Lung microvascular endothelial cell (primary cell): Measurements from ENCODE around the gene COL20A1. TPM values are rescaled to one million over a fixed set of nuclear protein-coding genes. Genes with fewer than 3 reads are reported as not detected.

Experiments
- DNase-seq, 2 donors: peaks; one replicate each; pipeline versions ENCODE4 v3.0.0 to v3.0.0-alpha.2; 2010; ENCODE audit warnings: low read depth in 2 of 2
- total RNA-seq: library from RNA; depleted of rRNA; stranded (reverse); fragments of >200 nt; gene quantifications from 2 replicates; pipeline ENCODE4 v1.2.1, GENCODE V29; 2014

COL20A1 gene
- total RNA-seq, 1 donor from 2014 or later: 0.20 TPM

- no peak for DNase-seq
These were observed 26.4 kb downstream of the COL20A1 start for GRCh38 chr20:63319164-63320040.

- no peak for DNase-seq
These were observed 27.1 kb downstream of the COL20A1 start for GRCh38 chr20:63320041-63320511.

- no peak for DNase-seq
These were observed 27.7 kb downstream of the COL20A1 start for GRCh38 chr20:63320616-63321147.

GRCh38 chr20:63321148-63321831 is 28.3 kb downstream of the COL20A1 start:
- peak in 1 of 2 donors; percentile 34 for DNase-seq

GRCh38 chr20:63322146-63322932 is 29.4 kb downstream of the COL20A1 start:
- no peak for DNase-seq

GRCh38 chr20:63322933-63323273 is 29.9 kb downstream of the COL20A1 start:
- no peak for DNase-seq

GRCh38 chr20:63323357-63323981 is 30.5 kb downstream of the COL20A1 start:
- DNase-seq: no peak

GRCh38 chr20:63325021-63325471 is 32.1 kb downstream of the COL20A1 start:
- DNase-seq: no peak

GRCh38 chr20:63325554-63326313 is 32.7 kb downstream of the COL20A1 start:
- no peak for DNase-seq

GRCh38 chr20:63326314-63327230 is 33.6 kb downstream of the COL20A1 start:
- no peak for DNase-seq

GRCh38 chr20:63327231-63327745 is 34.3 kb downstream of the COL20A1 start:
- DNase-seq: no peak

GRCh38 chr20:63328026-63328700 is 35.2 kb downstream of the COL20A1 start:
- no peak for DNase-seq

GRCh38 chr20:63328718-63329275 is 35.8 kb downstream of the COL20A1 start:
- no peak for DNase-seq

GRCh38 chr20:63329331-63330083 is 36.5 kb downstream of the COL20A1 start:
- no peak for DNase-seq

- no peak for DNase-seq
These were observed 37.2 kb downstream of the COL20A1 start for GRCh38 chr20:63330084-63330760.

- no peak for DNase-seq
These were observed 38.0 kb downstream of the COL20A1 start for GRCh38 chr20:63330940-63331339.
